Esophagus muscularis mucosa (tissue), 4 donors: Measurements from ENCODE around the gene ATN1. TPM values are rescaled to one million over a fixed set of nuclear protein-coding genes. Genes with fewer than 3 reads are reported as not detected.

ENCODE experiments used
- DNase-seq: peaks from one replicate; pipeline ENCODE4 v3.0.0-alpha.2; 2017; ENCODE audit errors: extremely low spot score
- H3K27ac ChIP-seq, 4 donors: fragments of 200-600 bp; sonication (generic); replicated peaks in 1 of 4; 1 replicate in 3 of 4; 2 replicates in 1 of 4; pipeline ENCODE4 v1.5.1; 2016 to 2019; ENCODE audit warnings: mild to moderate bottlenecking in 1 of 4
- H3K27me3 ChIP-seq, 4 donors: fragments of 200-600 bp; sonication (generic); one replicate each; pipeline versions ENCODE4 v1.5.1 to v1.6.0; 2016 to 2019
- H3K36me3 ChIP-seq, 4 donors: fragments of 200-600 bp; sonication (generic); one replicate each; pipeline ENCODE4 v1.5.1; 2016 to 2019
- H3K4me1 ChIP-seq, 4 donors: fragments of 200-600 bp; sonication (generic); one replicate each; pipeline ENCODE4 v1.5.1; 2016 to 2019
- H3K4me3 ChIP-seq, 4 donors: fragments of 200-600 bp; sonication (generic); 1 replicate in 2 of 4; 2 replicates in 2 of 4; pipeline ENCODE4 v1.5.1; 2016 to 2019; ENCODE audit warnings: mild to moderate bottlenecking in 4 of 4, moderate library complexity in 1 of 4
- H3K9me3 ChIP-seq, 4 donors: fragments of 200-600 bp; sonication (generic); 1 replicate in 3 of 4; 2 replicates in 1 of 4; pipeline ENCODE4 v1.5.1; 2016 to 2019
- EP300 ChIP-seq: sonication (generic); formaldehyde crosslinking; IDR thresholded peaks from one replicate; pipeline ENCODE4 v1.6.1; 2017; ENCODE audit warnings: antibody characterized with exemption
- POLR2A ChIP-seq: fragments of 450-650 bp; IDR thresholded peaks from one replicate; pipeline ENCODE4 v1.6.1; 2017; ENCODE audit warnings: antibody characterized with exemption, moderate library complexity, mild to moderate bottlenecking, low read depth
- POLR2AphosphoS5 ChIP-seq, 2 donors: sonication (generic); formaldehyde crosslinking; IDR thresholded peaks; one replicate each; pipeline ENCODE4 v1.6.1; 2017; ENCODE audit warnings: antibody characterized with exemption in 2 of 2
- WGBS: methylation state at CpG from one replicate; pipeline ENCODE4 v1.1.5; 2018; 5-methylcytosine and 5-hydroxymethylcytosine counted together
- intact Hi-C: fragments of 100-400 bp; cut with DNase I; formaldehyde crosslinking; loops from one replicate; pipeline ENCODE4 v1.15.1; 2023
- total RNA-seq, 4 donors: library from RNA; depleted of rRNA; stranded (reverse); fragments of >200 nt; gene quantifications; one replicate each; pipeline versions ENCODE4 v1.1.0 to v1.2.1, GENCODE V29; 2016
- TF ChIP-seq, protein P1 (sequence below), 3 experiments: fragments of 200-600 bp in 2 of 3; fragments of 450-650 bp in 1 of 3; sonication (generic) in 2 of 3; IDR thresholded peaks; one replicate each; pipeline ENCODE4 v1.5.1; 2017 to 2019; ENCODE audit warnings: antibody characterized with exemption in 3 of 3, mild to moderate bottlenecking in 2 of 3, moderate library complexity in 1 of 3

Gene ATN1
- total RNA-seq, 4 donors from 2014 or later: 72.2 to 163 (median 92.4) TPM

DNA sequence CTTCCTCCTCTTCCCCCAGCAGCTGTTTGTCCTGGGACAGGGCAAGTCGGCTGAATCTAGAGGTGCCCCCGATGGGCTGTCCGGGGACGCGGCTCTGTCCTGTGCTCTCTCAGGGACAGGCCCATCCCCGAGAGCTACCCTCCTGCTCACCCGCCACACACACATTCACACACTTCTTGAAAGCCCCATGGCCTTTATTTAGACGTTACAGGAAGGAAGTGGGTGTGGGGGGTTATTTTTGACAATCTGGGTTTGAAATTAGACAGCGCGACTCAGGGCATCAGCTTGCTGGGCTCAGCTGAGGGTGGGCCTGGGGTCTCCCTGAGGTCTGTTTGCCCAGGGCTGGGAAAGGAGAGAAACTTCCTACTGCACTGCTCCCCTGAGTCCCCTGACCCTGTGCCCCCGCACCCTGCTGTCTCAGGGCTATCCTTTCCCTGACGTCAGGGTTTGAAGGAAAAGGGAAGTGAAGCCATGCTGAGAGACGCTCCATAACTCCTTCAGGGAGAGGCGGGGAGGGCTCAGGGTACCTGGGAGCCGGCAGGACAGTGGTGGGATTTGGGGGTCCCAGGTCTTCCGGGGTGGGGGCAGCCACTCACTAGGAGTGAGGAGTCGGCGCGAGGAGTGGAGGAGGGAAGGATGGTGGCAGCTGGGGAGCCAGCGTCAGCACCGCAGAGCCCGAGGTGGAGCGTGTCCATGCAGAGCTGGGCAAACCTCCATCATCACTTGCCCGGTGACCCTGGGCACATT, 31.5 kb downstream of the ATN1 start:
- Histone ChIP-seq H3K27me3 (no peaks in the 10 kb centered on the region), H3K4me3 (peak overlapping the region in 1 of 4 donors; percentile 5), H3K27ac (peak overlapping the region in 3 of 4 donors; percentile 38 to 57 (median 46)), H3K36me3 (no peaks in the 10 kb centered on the region), H3K4me1 (peaks cover 40 to 54% (median 46%) of the 10 kb centered on the region in 4 donors), H3K9me3 (no peaks in the 10 kb centered on the region)
- no peak for DNase-seq
- TF ChIP-seq EP300 (no peak), POLR2A (no peak), POLR2AphosphoS5 (IDR thresholded peaks at IDR 0.05) (no peak)
- TF ChIP-seq, protein P1, sequence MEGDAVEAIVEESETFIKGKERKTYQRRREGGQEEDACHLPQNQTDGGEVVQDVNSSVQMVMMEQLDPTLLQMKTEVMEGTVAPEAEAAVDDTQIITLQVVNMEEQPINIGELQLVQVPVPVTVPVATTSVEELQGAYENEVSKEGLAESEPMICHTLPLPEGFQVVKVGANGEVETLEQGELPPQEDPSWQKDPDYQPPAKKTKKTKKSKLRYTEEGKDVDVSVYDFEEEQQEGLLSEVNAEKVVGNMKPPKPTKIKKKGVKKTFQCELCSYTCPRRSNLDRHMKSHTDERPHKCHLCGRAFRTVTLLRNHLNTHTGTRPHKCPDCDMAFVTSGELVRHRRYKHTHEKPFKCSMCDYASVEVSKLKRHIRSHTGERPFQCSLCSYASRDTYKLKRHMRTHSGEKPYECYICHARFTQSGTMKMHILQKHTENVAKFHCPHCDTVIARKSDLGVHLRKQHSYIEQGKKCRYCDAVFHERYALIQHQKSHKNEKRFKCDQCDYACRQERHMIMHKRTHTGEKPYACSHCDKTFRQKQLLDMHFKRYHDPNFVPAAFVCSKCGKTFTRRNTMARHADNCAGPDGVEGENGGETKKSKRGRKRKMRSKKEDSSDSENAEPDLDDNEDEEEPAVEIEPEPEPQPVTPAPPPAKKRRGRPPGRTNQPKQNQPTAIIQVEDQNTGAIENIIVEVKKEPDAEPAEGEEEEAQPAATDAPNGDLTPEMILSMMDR (IDR thresholded peaks at IDR 0.05): no peak
- 66% methylated on average over 22 of the region's 24 CpGs for WGBS
- intact Hi-C loops: no loop called here

DNA sequence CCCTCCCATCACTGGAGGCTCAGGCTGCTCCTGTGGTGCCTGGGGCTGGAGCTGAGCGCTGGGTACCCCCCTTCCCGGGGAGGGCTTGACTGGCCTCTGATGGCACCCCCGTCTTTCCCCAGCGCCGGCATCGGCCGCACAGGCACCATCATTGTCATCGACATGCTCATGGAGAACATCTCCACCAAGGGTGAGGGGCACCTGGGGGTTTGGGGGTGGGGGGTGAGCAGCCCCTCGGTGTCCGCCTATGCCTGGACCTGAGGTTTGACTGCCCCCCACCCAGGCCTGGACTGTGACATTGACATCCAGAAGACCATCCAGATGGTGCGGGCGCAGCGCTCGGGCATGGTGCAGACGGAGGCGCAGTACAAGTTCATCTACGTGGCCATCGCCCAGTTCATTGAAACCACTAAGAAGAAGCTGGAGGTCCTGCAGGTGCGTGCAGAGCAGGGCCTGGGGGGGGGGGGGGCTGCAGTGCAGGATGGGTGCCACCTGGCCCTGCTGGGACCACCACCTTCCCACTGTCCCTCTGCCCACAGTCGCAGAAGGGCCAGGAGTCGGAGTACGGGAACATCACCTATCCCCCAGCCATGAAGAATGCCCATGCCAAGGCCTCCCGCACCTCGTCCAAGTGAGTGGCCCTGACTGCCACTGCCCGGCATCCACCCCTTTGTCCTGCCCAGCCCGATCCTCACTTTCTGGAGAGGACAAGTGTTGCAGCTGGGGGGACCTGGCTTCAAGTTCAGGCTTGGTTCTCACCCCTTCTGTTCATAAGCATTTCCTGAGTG, 32.2 kb downstream of the ATN1 start:
- Histone ChIP-seq H3K4me1 (peaks cover 46 to 61% (median 49%) of the 10 kb centered on the region in 4 donors), H3K4me3 (no peak overlapping the region), H3K27me3 (no peaks in the 10 kb centered on the region), H3K36me3 (peaks cover 0 to 4% (median 1%) of the 10 kb centered on the region in 4 donors), H3K27ac (peak overlapping the region in 2 of 4 donors; percentile 38 to 57), H3K9me3 (no peaks in the 10 kb centered on the region)
- WGBS: 89% methylated on average over 21 of the region's 26 CpGs
- no peak for TF ChIP-seq POLR2AphosphoS5 (IDR thresholded peaks at IDR 0.05)
- TF ChIP-seq POLR2A: no peak
- TF ChIP-seq EP300: no peak
- TF ChIP-seq, protein P1 (IDR thresholded peaks at IDR 0.05): no peak
- intact Hi-C loops: no loop called here
- DNase-seq: no peak

DNA sequence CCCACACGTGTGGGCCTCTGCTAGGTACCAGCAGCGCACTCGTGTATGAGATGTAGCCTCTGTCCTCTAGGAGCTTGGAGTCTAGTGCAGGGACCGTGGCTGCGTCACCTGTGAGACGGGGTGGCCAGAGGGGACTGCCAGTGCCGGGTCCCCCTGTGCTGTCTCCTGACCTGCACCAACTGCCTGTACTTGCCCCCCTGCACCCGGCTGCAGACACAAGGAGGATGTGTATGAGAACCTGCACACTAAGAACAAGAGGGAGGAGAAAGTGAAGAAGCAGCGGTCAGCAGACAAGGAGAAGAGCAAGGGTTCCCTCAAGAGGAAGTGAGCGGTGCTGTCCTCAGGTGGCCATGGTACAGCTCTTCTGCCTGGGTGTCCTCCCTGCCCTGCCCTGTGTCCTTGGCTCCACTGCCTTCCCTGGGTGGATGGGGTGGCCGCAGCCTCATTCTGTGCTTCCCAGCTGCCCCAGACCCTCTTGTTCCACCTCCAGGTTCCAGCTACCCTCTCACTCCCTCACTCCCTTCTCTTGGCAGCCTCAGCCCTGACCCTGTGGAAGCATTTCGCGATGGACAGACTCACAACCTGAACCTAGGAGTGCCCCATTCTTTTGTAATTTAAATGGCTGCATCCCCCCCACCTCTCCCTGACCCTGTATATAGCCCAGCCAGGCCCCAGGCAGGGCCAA, 33.0 kb downstream of the ATN1 start:
- Histone ChIP-seq H3K4me1 (peaks cover 47 to 65% (median 52%) of the 10 kb centered on the region in 4 donors), H3K36me3 (peaks cover 5 to 11% (median 8%) of the 10 kb centered on the region in 4 donors), H3K27ac (peak overlapping the region; percentile 61 to 84 (median 71)), H3K27me3 (no peaks in the 10 kb centered on the region), H3K4me3 (peak overlapping the region in 1 of 4 donors; percentile 30), H3K9me3 (no peaks in the 10 kb centered on the region)
- TF ChIP-seq POLR2A: no peak
- TF ChIP-seq, protein P1 (IDR thresholded peaks at IDR 0.05): no peak
- no peak for TF ChIP-seq EP300
- no peak for TF ChIP-seq POLR2AphosphoS5 (IDR thresholded peaks at IDR 0.05)
- 83% methylated on average over 12 of the region's 13 CpGs for WGBS
- intact Hi-C loops: no loop called here
- DNase-seq: no peak

DNA sequence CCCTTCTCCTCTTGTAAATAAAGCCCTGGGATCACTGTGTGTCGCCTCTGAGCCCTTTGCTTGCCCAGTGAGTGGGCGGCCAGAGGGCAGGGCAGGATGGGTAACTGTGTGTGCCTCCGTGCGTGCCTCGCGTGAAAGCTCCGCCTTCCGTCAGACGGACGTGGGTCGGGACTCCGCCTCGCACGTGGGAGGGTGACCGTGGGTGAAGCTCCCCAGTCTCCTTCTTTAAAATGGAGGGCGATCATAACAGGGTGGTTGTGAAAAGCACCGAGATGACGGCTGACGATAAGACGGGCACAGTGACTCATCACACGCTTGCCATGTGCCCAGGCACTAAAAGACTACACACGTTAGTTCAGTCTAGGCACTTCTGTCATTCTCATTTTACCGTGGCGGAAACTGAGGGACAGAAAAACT, 33.5 kb downstream of the ATN1 start:
- TF ChIP-seq, protein P1 (IDR thresholded peaks at IDR 0.05): no peak
- peak in 1 of 2 donors; percentile 19 for TF ChIP-seq POLR2AphosphoS5 (IDR thresholded peaks at IDR 0.05)
- DNase-seq: no peak
- Histone ChIP-seq H3K9me3 (no peaks in the 10 kb centered on the region), H3K4me1 (peaks cover 47 to 65% (median 52%) of the 10 kb centered on the region in 4 donors), H3K27ac (peak overlapping the region; percentile 61 to 84 (median 71)), H3K27me3 (no peaks in the 10 kb centered on the region), H3K36me3 (peaks cover 10 to 17% (median 14%) of the 10 kb centered on the region in 4 donors), H3K4me3 (peak overlapping the region; percentile 18 to 30 (median 21))
- WGBS: 48% methylated on average over 9 of the region's 24 CpGs
- intact Hi-C loops: no loop called here
